ENCODE measurements around the gene SETD2. TPM values are rescaled to one million over a fixed set of nuclear protein-coding genes. Genes with fewer than 3 reads are reported as not detected.

SETD2 gene
- total and polyA plus RNA-seq, 9 of the 15 experiments (the other 6 are each of a cell fraction or from before 2014, with no cell fraction given): 8.2 to 44.0 (median 33.6) TPM

DNA sequence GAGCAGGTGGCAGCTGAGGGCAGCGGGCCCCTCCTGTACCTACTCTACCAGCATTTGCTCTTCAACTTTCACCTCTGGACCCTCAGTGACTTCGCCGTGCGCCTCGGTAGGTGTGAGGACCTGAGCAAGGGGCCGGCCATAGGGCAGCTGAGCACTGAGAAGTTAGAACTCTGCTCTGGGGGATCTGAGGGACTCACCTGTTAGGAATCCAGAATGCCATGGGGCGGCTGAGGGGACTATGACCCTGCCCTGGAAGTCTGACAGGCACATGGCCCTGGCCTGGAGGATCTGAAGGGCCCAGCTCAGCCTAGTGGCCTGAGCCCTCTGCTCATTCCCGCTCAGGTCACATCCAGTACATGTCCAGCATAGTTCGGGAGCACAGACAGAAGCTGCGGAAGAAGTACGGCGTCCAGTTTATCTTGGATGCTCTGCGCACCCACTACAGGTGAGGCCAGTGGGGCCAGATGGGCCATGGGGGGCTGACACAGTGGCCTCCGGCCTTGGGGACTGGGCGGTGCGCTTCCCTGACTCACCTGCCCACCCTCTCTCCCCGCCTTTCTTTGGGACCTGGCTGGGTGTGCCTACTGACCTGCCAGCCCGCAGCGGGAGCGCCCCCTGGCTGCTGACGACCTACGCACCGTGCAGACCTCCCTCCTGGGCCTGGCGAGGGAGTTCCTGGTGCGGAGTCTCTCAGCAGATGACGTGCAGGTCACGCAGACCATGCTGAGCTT lies 165.6 kb downstream of the SETD2 start (continued):
- TF ChIP-seq SMAD1 (IDR thresholded peaks at IDR 0.05; ENCODE audit: low read depth, low read length, partially characterized antibody) (no peak), ILF3 (IDR thresholded peaks at IDR 0.05; ENCODE audit: borderline replicate concordance) (no peak), HNRNPK (IDR thresholded peaks at IDR 0.05; ENCODE audit: low read depth, low read length, poor library complexity, severe bottlenecking) (no peak), SIN3B (IDR thresholded peaks at IDR 0.05; ENCODE audit: low read depth) (0 out of 2 replicates have a peak, but pooled peaks have one; percentile 28), GABPB1 (CRISPR knock-in tag; IDR thresholded peaks at IDR 0.05) (peak; percentile 72; the same call in 1 of the 2 replicates), ZNF165 (CRISPR knock-in tag; IDR thresholded peaks at IDR 0.05; ENCODE audit: borderline replicate concordance) (no peak), FOXK1 (CRISPR knock-in tag; IDR thresholded peaks at IDR 0.05; ENCODE audit: borderline replicate concordance) (no peak), FOXM1 (IDR thresholded peaks at IDR 0.05; ENCODE audit: low read depth) (no peak), FOXM1 (CRISPR knock-in tag; IDR thresholded peaks at IDR 0.05; ENCODE audit: low read depth) (no peak), POLR2B (IDR thresholded peaks at IDR 0.05; ENCODE audit: low read depth, partially characterized antibody) (no peak), SRSF9 (IDR thresholded peaks at IDR 0.05; ENCODE audit: borderline replicate concordance, low read depth, low read length) (no peak), SMARCE1 (IDR thresholded peaks at IDR 0.05) (no peak), ARID1B (IDR thresholded peaks at IDR 0.05) (no peak), ZNF431 (CRISPR knock-in tag; IDR thresholded peaks at IDR 0.05) (no peak)
- TF ChIP-seq, protein P1, sequence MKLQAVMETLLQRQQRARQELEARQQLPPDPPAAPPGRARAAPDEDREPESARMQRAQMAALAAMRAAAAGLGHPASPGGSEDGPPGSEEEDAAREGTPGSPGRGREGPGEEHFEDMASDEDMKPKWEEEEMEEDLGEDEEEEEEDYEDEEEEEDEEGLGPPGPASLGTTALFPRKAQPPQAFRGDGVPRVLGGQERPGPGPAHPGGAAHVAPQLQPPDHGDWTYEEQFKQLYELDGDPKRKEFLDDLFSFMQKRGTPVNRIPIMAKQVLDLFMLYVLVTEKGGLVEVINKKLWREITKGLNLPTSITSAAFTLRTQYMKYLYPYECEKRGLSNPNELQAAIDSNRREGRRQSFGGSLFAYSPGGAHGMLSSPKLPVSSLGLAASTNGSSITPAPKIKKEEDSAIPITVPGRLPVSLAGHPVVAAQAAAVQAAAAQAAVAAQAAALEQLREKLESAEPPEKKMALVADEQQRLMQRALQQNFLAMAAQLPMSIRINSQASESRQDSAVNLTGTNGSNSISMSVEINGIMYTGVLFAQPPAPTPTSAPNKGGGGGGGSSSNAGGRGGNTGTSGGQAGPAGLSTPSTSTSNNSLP (IDR thresholded peaks at IDR 0.05; ENCODE audit: borderline replicate concordance, low read depth, low read length): no peak
- TF ChIP-seq, protein P2, sequence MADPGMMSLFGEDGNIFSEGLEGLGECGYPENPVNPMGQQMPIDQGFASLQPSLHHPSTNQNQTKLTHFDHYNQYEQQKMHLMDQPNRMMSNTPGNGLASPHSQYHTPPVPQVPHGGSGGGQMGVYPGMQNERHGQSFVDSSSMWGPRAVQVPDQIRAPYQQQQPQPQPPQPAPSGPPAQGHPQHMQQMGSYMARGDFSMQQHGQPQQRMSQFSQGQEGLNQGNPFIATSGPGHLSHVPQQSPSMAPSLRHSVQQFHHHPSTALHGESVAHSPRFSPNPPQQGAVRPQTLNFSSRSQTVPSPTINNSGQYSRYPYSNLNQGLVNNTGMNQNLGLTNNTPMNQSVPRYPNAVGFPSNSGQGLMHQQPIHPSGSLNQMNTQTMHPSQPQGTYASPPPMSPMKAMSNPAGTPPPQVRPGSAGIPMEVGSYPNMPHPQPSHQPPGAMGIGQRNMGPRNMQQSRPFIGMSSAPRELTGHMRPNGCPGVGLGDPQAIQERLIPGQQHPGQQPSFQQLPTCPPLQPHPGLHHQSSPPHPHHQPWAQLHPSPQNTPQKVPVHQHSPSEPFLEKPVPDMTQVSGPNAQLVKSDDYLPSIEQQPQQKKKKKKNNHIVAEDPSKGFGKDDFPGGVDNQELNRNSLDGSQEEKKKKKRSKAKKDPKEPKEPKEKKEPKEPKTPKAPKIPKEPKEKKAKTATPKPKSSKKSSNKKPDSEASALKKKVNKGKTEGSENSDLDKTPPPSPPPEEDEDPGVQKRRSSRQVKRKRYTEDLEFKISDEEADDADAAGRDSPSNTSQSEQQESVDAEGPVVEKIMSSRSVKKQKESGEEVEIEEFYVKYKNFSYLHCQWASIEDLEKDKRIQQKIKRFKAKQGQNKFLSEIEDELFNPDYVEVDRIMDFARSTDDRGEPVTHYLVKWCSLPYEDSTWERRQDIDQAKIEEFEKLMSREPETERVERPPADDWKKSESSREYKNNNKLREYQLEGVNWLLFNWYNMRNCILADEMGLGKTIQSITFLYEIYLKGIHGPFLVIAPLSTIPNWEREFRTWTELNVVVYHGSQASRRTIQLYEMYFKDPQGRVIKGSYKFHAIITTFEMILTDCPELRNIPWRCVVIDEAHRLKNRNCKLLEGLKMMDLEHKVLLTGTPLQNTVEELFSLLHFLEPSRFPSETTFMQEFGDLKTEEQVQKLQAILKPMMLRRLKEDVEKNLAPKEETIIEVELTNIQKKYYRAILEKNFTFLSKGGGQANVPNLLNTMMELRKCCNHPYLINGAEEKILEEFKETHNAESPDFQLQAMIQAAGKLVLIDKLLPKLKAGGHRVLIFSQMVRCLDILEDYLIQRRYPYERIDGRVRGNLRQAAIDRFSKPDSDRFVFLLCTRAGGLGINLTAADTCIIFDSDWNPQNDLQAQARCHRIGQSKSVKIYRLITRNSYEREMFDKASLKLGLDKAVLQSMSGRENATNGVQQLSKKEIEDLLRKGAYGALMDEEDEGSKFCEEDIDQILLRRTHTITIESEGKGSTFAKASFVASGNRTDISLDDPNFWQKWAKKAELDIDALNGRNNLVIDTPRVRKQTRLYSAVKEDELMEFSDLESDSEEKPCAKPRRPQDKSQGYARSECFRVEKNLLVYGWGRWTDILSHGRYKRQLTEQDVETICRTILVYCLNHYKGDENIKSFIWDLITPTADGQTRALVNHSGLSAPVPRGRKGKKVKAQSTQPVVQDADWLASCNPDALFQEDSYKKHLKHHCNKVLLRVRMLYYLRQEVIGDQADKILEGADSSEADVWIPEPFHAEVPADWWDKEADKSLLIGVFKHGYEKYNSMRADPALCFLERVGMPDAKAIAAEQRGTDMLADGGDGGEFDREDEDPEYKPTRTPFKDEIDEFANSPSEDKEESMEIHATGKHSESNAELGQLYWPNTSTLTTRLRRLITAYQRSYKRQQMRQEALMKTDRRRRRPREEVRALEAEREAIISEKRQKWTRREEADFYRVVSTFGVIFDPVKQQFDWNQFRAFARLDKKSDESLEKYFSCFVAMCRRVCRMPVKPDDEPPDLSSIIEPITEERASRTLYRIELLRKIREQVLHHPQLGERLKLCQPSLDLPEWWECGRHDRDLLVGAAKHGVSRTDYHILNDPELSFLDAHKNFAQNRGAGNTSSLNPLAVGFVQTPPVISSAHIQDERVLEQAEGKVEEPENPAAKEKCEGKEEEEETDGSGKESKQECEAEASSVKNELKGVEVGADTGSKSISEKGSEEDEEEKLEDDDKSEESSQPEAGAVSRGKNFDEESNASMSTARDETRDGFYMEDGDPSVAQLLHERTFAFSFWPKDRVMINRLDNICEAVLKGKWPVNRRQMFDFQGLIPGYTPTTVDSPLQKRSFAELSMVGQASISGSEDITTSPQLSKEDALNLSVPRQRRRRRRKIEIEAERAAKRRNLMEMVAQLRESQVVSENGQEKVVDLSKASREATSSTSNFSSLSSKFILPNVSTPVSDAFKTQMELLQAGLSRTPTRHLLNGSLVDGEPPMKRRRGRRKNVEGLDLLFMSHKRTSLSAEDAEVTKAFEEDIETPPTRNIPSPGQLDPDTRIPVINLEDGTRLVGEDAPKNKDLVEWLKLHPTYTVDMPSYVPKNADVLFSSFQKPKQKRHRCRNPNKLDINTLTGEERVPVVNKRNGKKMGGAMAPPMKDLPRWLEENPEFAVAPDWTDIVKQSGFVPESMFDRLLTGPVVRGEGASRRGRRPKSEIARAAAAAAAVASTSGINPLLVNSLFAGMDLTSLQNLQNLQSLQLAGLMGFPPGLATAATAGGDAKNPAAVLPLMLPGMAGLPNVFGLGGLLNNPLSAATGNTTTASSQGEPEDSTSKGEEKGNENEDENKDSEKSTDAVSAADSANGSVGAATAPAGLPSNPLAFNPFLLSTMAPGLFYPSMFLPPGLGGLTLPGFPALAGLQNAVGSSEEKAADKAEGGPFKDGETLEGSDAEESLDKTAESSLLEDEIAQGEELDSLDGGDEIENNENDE (IDR thresholded peaks at IDR 0.05; ENCODE audit: low read depth, low read length): no peak
